ENCODE results near the gene FHIT. TPM values are rescaled to one million over a fixed set of nuclear protein-coding genes. Genes with fewer than 3 reads are reported as not detected.

Gene FHIT
- total and polyA plus RNA-seq, 4 donors, result 2.1 to 14.7 (median 6.6) TPM

GRCh38 chr3:60289341-60290121 lies 961.7 kb downstream of the FHIT start:
- no peak for TF ChIP-seq HNF4G (IDR thresholded peaks at IDR 0.05)
- TF ChIP-seq REST (IDR thresholded peaks at IDR 0.05), result no peak
- no peak for TF ChIP-seq EGR1 (IDR thresholded peaks at IDR 0.05; ENCODE audit: low read depth in 2 of 2)
- no peak for TF ChIP-seq SP1 (IDR thresholded peaks at IDR 0.05)
- no peak for TF ChIP-seq HNF4A (conservative IDR thresholded peaks at IDR 0.05)
- no peak for TF ChIP-seq RAD21 (IDR thresholded peaks at IDR 0.05)
- no peak for TF ChIP-seq GABPA (IDR thresholded peaks at IDR 0.05 in 1 of 2, conservative IDR thresholded peaks at IDR 0.05 in 1 of 2)

DNA sequence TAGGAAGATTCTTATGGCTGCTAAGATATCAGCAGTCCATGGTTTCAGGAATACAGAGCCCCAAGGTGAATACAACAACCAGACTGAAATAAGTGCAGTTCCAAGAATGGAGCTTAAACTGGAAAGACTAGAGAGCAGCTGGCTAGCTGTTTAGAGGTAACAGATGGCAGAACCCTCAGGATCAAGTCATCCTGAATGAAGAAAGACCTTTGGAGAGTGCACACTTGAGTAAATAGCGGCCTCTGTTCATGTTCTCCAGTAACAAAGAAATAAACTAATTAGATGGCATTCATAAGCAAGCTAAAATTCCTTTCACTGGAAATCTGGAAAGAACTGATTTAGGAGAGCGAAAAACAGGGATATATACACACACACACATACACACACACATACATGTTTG lies 968.4 kb downstream of the FHIT start:
- Histone ChIP-seq H3K36me3 (ENCODE audit: control insufficient read depth in 4 of 4, insufficient read depth in 3 of 4, low read depth in 1 of 4, low read length in 3 of 4) (no peaks in the 10 kb centered on the region), H3K9ac (ENCODE audit: low read depth in 1 of 2, low read length in 2 of 2) (no peak overlapping the region), H3K27me3 (ENCODE audit: control insufficient read depth in 4 of 4, insufficient read depth in 4 of 4, low read length in 3 of 4) (no peaks in the 10 kb centered on the region), H3K4me1 (ENCODE audit: control insufficient read depth in 4 of 4, insufficient read depth in 4 of 4, low read length in 3 of 4) (no peaks in the 10 kb centered on the region), H3K9me3 (ENCODE audit: control insufficient read depth in 4 of 4, low read length in 3 of 4) (no peaks in the 10 kb centered on the region), H3K4me3 (ENCODE audit: low read depth in 1 of 3, low read length in 3 of 3) (no peak overlapping the region), H3K27ac (ENCODE audit: low read depth in 1 of 2, low read length in 2 of 2) (no peak overlapping the region)
- WGBS, result 70% methylated on average over 2 of the region's 2 CpGs
- TF ChIP-seq CTCF (IDR thresholded peaks at IDR 0.05; ENCODE audit: low read depth, low read length, missing input control), result no peak
- no peak for TF ChIP-seq NR2F2 (IDR thresholded peaks at IDR 0.05)
- no peak for TF ChIP-seq RXRA (IDR thresholded peaks at IDR 0.05)
- TF ChIP-seq, protein P1, sequence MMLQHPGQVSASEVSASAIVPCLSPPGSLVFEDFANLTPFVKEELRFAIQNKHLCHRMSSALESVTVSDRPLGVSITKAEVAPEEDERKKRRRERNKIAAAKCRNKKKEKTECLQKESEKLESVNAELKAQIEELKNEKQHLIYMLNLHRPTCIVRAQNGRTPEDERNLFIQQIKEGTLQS (IDR thresholded peaks at IDR 0.05), result no peak
- no peak for TF ChIP-seq GABPA (IDR thresholded peaks at IDR 0.05 in 1 of 2, conservative IDR thresholded peaks at IDR 0.05 in 1 of 2)
- TF ChIP-seq, protein P2, sequence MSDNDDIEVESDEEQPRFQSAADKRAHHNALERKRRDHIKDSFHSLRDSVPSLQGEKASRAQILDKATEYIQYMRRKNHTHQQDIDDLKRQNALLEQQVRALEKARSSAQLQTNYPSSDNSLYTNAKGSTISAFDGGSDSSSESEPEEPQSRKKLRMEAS (IDR thresholded peaks at IDR 0.05), result no peak
- TF ChIP-seq SP1 (IDR thresholded peaks at IDR 0.05), result no peak
- no peak for TF ChIP-seq FOXA2 (IDR thresholded peaks at IDR 0.05)
- TF ChIP-seq TAF1 (conservative IDR thresholded peaks at IDR 0.05), result no peak
- no peak for TF ChIP-seq JUND (IDR thresholded peaks at IDR 0.05)
- TF ChIP-seq REST (IDR thresholded peaks at IDR 0.05), result no peak
- no peak for TF ChIP-seq HNF4G (IDR thresholded peaks at IDR 0.05)
- TF ChIP-seq HNF4A (conservative IDR thresholded peaks at IDR 0.05), result no peak
- no peak for TF ChIP-seq YY1 (IDR thresholded peaks at IDR 0.05)
- no peak for TF ChIP-seq RAD21 (IDR thresholded peaks at IDR 0.05)
- no peak for TF ChIP-seq EGR1 (IDR thresholded peaks at IDR 0.05; ENCODE audit: low read depth in 2 of 2)
- TF ChIP-seq, protein P3, sequence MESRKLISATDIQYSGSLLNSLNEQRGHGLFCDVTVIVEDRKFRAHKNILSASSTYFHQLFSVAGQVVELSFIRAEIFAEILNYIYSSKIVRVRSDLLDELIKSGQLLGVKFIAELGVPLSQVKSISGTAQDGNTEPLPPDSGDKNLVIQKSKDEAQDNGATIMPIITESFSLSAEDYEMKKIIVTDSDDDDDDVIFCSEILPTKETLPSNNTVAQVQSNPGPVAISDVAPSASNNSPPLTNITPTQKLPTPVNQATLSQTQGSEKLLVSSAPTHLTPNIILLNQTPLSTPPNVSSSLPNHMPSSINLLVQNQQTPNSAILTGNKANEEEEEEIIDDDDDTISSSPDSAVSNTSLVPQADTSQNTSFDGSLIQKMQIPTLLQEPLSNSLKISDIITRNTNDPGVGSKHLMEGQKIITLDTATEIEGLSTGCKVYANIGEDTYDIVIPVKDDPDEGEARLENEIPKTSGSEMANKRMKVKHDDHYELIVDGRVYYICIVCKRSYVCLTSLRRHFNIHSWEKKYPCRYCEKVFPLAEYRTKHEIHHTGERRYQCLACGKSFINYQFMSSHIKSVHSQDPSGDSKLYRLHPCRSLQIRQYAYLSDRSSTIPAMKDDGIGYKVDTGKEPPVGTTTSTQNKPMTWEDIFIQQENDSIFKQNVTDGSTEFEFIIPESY (IDR thresholded peaks at IDR 0.05), result no peak
- no peak for TF ChIP-seq FOXA1 (IDR thresholded peaks at IDR 0.05)
- DNase-seq (ENCODE audit: low spot score), result no peak

More at GRCh38 chr3:60289341-60290121, 961.7 kb downstream of the FHIT start:
- Histone ChIP-seq H3K4me1 (ENCODE audit: control insufficient read depth in 4 of 4, insufficient read depth in 4 of 4, low read length in 3 of 4) (no peaks in the 10 kb centered on the region), H3K36me3 (ENCODE audit: control insufficient read depth in 4 of 4, insufficient read depth in 3 of 4, low read depth in 1 of 4, low read length in 3 of 4) (no peaks in the 10 kb centered on the region), H3K4me3 (ENCODE audit: low read depth in 1 of 3, low read length in 3 of 3) (no peak overlapping the region), H3K27ac (ENCODE audit: low read depth in 1 of 2, low read length in 2 of 2) (no peak overlapping the region), H3K9ac (ENCODE audit: low read depth in 1 of 2, low read length in 2 of 2) (no peak overlapping the region), H3K9me3 (ENCODE audit: control insufficient read depth in 4 of 4, low read length in 3 of 4) (no peaks in the 10 kb centered on the region), H3K27me3 (ENCODE audit: control insufficient read depth in 4 of 4, insufficient read depth in 4 of 4, low read length in 3 of 4) (no peaks in the 10 kb centered on the region)
- DNase-seq (ENCODE audit: low spot score), result no peak
- WGBS, result 91% methylated on average over 8 of the region's 8 CpGs

Measured in liver (tissue), 9 donors.